Astrocyte (in vitro differentiated cells and primary cell): ENCODE data around the gene KRT78. TPM values are rescaled to one million over a fixed set of nuclear protein-coding genes. Genes with fewer than 3 reads are reported as not detected.

ENCODE experiments used
- DNase-seq: peaks from one replicate; pipeline ENCODE4 v3.0.0-alpha.2; 2010; ENCODE audit warnings: low read depth
- FAIRE-seq: peaks from 2 replicates; lab custom pipeline; 2011; peaks lifted over from hg19 to GRCh38; lab: Jason Lieb, UNC
- H2AFZ ChIP-seq: 2 replicates; pipeline ENCODE4 v1.6.0; 2012; ENCODE audit warnings: low read depth, low read length, inconsistent platforms
- H3K27ac ChIP-seq: 2 replicates; pipeline ENCODE4 v1.5.1; 2011; ENCODE audit warnings: low read depth, low read length, inconsistent platforms
- H3K27me3 ChIP-seq: 2 replicates; pipeline ENCODE4 v1.6.0; 2011; ENCODE audit warnings: low read length, inconsistent platforms; ENCODE audit not compliant: insufficient read depth
- H3K36me3 ChIP-seq: 2 replicates; pipeline ENCODE4 v1.5.1; 2011; ENCODE audit warnings: low read length, inconsistent platforms; ENCODE audit not compliant: insufficient read depth
- H3K4me1 ChIP-seq: 2 replicates; pipeline ENCODE4 v1.5.1; 2011; ENCODE audit warnings: low read length, inconsistent platforms; ENCODE audit not compliant: insufficient read depth
- H3K4me2 ChIP-seq: 2 replicates; pipeline ENCODE4 v1.6.0; 2012; ENCODE audit warnings: low read length, inconsistent platforms
- H3K4me3 ChIP-seq: 2 replicates; pipeline ENCODE4 v1.5.1; 2011; ENCODE audit warnings: low read depth, mild to moderate bottlenecking, low read length, inconsistent platforms; ENCODE audit not compliant: insufficient read depth
- H3K79me2 ChIP-seq: 2 replicates; pipeline ENCODE4 v1.6.0; 2012; ENCODE audit warnings: mild to moderate bottlenecking, low read length, inconsistent platforms; ENCODE audit not compliant: insufficient read depth
- H3K9ac ChIP-seq: 2 replicates; pipeline ENCODE4 v1.6.0; 2012; ENCODE audit warnings: mild to moderate bottlenecking, low read length, inconsistent platforms
- H3K9me3 ChIP-seq: 2 replicates; pipeline ENCODE4 v1.5.1; 2012; ENCODE audit warnings: low read depth, mild to moderate bottlenecking, low read length, inconsistent platforms; ENCODE audit not compliant: insufficient read depth
- H4K20me1 ChIP-seq: 2 replicates; pipeline ENCODE4 v1.6.0; 2012; ENCODE audit warnings: low read length, inconsistent platforms; ENCODE audit not compliant: insufficient read depth
- H3K27ac Mint-ChIP-seq: one replicate; pipeline ENCODE4 v1.8.0; 2021; ENCODE audit warnings: mild to moderate bottlenecking, mixed read lengths; ENCODE audit not compliant: unreplicated experiment
- H3K27me3 Mint-ChIP-seq: one replicate; pipeline ENCODE4 v1.8.0; 2021; ENCODE audit warnings: low read depth, mixed read lengths; ENCODE audit not compliant: unreplicated experiment
- H3K36me3 Mint-ChIP-seq: one replicate; pipeline ENCODE4 v1.8.0; 2021; ENCODE audit warnings: low read depth, mixed read lengths; ENCODE audit not compliant: unreplicated experiment
- H3K4me1 Mint-ChIP-seq: one replicate; pipeline ENCODE4 v1.8.0; 2021; ENCODE audit warnings: low read depth, mixed read lengths; ENCODE audit not compliant: unreplicated experiment
- H3K4me3 Mint-ChIP-seq: one replicate; pipeline ENCODE4 v1.8.0; 2021; ENCODE audit warnings: mild to moderate bottlenecking, moderate library complexity, mixed read lengths; ENCODE audit not compliant: unreplicated experiment
- H3K9me3 Mint-ChIP-seq: one replicate; pipeline ENCODE4 v1.8.0; 2021; ENCODE audit warnings: mild to moderate bottlenecking, mixed read lengths; ENCODE audit not compliant: unreplicated experiment
- CTCF ChIP-seq: IDR thresholded peaks from 2 replicates; pipeline ENCODE4 v1.5.1; 2011; ENCODE audit warnings: low read depth, mild to moderate bottlenecking, inconsistent platforms, low read length, moderate library complexity; ENCODE audit not compliant: insufficient read depth
- EZH2 ChIP-seq: IDR thresholded peaks from 2 replicates; pipeline ENCODE4 v1.6.1; 2012; ENCODE audit warnings: mild to moderate bottlenecking, low read length, inconsistent platforms; ENCODE audit not compliant: insufficient read depth
- total RNA-seq: library from RNA; stranded (reverse); gene quantifications from 2 replicates; pipeline ENCODE4 v1.2.1, GENCODE V29; 2021

KRT78 gene
- total RNA-seq, 1 donor from 2014 or later, result not detected

- Histone ChIP-seq H4K20me1 (no peaks in the 10 kb centered on the region), H3K9me3 (no peaks in the 10 kb centered on the region), H3K27ac (no peak overlapping the region), H3K36me3 (no peaks in the 10 kb centered on the region), H3K27me3 (peaks cover 4% of the 10 kb centered on the region), H3K9ac (no peak overlapping the region), H2AFZ (no peak overlapping the region), H3K79me2 (no peaks in the 10 kb centered on the region), H3K4me2 (no peak overlapping the region), H3K4me1 (peaks cover 8% of the 10 kb centered on the region), H3K4me3 (no peak overlapping the region)
- H3K4me1 Mint-ChIP-seq, result peaks cover 17% of the 10 kb centered on the region
- peaks cover 60% of the 10 kb centered on the region for H3K27me3 Mint-ChIP-seq
- no peak for DNase-seq
- TF ChIP-seq EZH2, result no peak
- TF ChIP-seq CTCF, result no peak
- H3K27ac Mint-ChIP-seq, result no peak overlapping the region
- H3K36me3 Mint-ChIP-seq, result peaks cover 4% of the 10 kb centered on the region
- no peak for FAIRE-seq
- H3K4me3 Mint-ChIP-seq, result no peak overlapping the region
- H3K9me3 Mint-ChIP-seq, result peaks cover 3% of the 10 kb centered on the region
These were observed 25.9 kb downstream of the KRT78 start for GRCh38 chr12:52822771-52823510.

- H3K27me3 ChIP-seq, result peaks cover 4% of the 10 kb centered on the region
- H3K4me1 ChIP-seq, result peaks cover 6% of the 10 kb centered on the region
- FAIRE-seq, result no peak
- no peak overlapping the region for H2AFZ ChIP-seq
- no peak overlapping the region for H3K9ac ChIP-seq
- no peaks in the 10 kb centered on the region for H3K36me3 ChIP-seq
- Mint-ChIP-seq H3K27ac (no peak overlapping the region), H3K4me3 (no peak overlapping the region), H3K4me1 (peaks cover 8% of the 10 kb centered on the region), H3K36me3 (peaks cover 4% of the 10 kb centered on the region), H3K9me3 (peaks cover 3% of the 10 kb centered on the region), H3K27me3 (peaks cover 67% of the 10 kb centered on the region)
- no peaks in the 10 kb centered on the region for H3K79me2 ChIP-seq
- no peak overlapping the region for H3K27ac ChIP-seq
- H3K4me2 ChIP-seq, result no peak overlapping the region
- DNase-seq, result no peak
- no peak for TF ChIP-seq EZH2
- no peak for TF ChIP-seq CTCF
- H3K9me3 ChIP-seq, result no peaks in the 10 kb centered on the region
- H4K20me1 ChIP-seq, result no peaks in the 10 kb centered on the region
- no peak overlapping the region for H3K4me3 ChIP-seq
These were observed 26.8 kb downstream of the KRT78 start for GRCh38 chr12:52821826-52822660.
